OCI-M2 (cell line): ENCODE data around the gene FERMT1.
A peak's percentile ranks its signal among the peaks of the same experiment; 100 is the strongest.
"Not testable (repeated sequence)": the region's sequence is repeated elsewhere in the genome, so short reads cannot be mapped to it uniquely, and the experiment has no call there.

Source experiments
- DNase-seq: peaks from one replicate; lab custom pipeline; 2025; ENCODE audit not compliant: unreplicated experiment; lab: John Stamatoyannopoulos, UW

The FERMT1 gene

GRCh38 chr20:6116758-6117157 is 6.1 kb downstream of the FERMT1 start:
- no peak for DNase-seq

DNA sequence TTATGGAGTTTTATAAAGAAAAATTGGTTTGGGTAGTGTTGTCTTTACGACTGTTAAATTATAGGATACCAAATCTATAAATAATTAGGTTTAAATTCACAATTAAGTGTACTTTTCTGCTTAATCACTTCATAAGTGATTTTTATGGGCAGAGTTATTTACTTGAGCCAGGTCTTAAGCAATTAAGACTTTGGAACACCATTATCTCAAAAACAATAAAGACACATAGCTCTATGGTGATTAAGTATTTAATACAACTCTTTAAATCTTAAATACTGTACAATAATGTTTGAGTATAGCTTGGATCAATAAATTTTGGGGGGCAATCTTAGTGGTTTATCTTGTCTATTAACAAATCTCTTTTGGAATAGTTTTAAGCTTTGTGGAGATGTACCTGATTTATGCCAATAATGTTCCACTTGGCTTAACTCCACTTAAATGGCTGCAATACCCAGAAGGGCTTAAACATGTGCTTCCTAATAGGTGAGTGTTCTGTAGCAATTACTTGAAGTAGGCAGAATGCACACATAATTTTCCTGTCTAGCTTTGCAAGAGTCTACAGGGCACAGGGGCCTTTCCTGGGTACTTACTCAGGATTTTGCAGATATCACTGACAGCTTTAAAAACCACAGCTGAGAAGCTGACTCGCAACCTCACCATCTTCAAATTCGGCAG is 7.5 kb downstream of the FERMT1 start:
- no peak for DNase-seq

GRCh38 chr20:6114696-6115095 is 8.1 kb downstream of the FERMT1 start:
- no peak for DNase-seq

- DNase-seq = no peak
These were observed 8.9 kb downstream of the FERMT1 start for GRCh38 chr20:6113951-6114350.

DNA sequence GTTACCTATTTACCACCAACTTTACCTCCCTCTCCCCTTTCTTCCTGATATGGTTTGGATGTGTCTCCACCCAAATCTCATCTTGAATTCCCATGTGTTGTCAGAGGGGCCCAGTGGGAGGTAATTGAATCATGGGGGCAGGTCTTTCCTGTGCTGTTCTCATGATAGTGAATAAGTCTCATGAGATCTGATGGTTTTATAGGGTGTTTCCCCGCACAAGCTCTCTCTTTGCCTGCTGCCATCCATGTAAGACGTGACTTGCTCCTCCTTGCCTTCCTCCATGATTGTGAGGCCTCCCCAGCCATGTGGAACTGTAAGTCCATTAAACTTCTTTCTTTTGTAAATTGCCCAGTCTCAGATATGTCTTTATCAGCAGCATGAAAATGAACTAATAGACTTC is 9.9 kb downstream of the FERMT1 start:
- not testable (repeated sequence) for DNase-seq

DNA sequence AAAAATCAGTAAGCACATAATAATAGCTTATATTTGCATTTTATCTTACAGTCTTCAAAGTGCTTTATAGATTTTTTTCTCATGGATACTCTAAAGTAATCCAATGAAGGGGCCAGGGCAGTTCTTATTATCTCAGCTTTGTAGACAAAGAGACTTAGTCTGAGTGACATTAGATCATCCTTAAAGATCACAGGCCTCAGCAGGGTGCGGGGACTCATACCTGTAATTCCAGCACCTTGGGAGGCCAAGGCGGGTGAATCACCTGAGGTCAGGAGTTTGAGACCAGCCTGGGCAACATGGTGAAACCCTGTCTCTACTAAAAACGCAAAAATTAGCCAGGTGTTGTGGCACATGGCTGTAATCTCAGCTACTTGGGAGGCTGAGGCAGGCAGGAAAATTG is 14.5 kb downstream of the FERMT1 start:
- DNase-seq = no peak

- no peak for DNase-seq
These were observed 18.2 kb downstream of the FERMT1 start for GRCh38 chr20:6104493-6105188.

GRCh38 chr20:6103301-6103700 is 19.5 kb downstream of the FERMT1 start:
- DNase-seq = no peak

GRCh38 chr20:6101346-6101745 is 21.5 kb downstream of the FERMT1 start:
- no peak for DNase-seq

DNA sequence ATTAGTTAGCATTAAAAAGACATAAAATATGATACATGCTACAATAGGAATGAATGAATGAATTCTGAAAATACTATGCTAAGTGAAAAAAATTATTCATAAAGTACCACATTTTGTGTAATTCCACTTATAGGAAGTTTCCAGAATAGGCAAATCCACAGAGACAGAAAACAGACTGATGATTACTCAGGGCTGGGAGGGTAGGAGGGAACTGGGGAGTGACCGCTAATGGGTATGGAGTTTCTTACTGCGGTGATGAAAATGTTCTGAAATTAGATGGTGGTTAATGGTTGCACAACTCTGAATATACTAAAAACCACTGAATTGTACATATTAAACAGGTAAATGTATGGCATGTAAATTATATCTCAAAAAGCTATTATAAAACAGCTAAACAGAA is 22.6 kb downstream of the FERMT1 start:
- DNase-seq = no peak

- no peak for DNase-seq
These were observed 23.0 kb downstream of the FERMT1 start for GRCh38 chr20:6099819-6100218.

- DNase-seq = no peak
These were observed 27.4 kb downstream of the FERMT1 start for GRCh38 chr20:6095409-6095808.

- no peak for DNase-seq
These were observed 28.3 kb downstream of the FERMT1 start for GRCh38 chr20:6094565-6094964.

- DNase-seq = no peak
These were observed 28.8 kb downstream of the FERMT1 start for GRCh38 chr20:6094063-6094462.

DNA sequence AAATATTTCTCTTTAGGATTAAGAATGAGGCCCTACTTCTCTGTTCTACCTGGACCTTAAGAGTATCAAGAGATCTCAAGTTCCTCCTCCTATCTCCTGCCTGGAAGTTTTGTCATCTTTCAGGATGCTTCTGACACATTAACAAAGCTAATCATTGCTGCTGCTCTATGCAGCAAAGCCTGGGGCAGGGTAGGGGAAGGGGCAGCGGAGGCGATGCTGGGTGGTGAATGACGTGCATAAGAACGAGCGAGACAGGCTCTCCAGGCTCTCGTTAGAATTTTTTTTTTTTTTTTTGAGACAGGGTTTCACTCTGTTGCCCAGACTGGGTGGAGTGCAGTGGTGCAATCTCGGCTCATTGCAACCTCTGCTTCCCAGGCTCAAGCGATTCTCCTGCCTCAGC is 31.2 kb downstream of the FERMT1 start:
- no peak for DNase-seq

DNA sequence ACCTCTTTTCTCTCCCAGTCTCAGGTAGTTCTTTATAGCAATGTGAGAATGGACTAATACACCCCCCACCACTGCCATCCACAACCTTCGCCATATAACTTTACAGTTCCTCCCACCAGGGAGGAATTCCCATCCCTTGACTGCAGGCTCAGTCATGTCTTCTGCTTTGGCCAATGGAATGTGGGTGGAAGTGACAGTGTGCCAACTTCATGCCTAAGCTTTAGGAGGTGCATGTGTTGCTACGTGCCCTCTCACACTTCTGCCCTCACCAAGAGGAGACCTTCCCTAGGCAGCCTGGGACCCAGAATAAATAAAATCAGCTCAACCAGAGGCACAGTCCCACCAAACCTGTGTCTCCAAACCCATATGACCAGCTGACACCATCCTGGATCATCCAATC is 36.0 kb downstream of the FERMT1 start:
- no peak for DNase-seq

DNA sequence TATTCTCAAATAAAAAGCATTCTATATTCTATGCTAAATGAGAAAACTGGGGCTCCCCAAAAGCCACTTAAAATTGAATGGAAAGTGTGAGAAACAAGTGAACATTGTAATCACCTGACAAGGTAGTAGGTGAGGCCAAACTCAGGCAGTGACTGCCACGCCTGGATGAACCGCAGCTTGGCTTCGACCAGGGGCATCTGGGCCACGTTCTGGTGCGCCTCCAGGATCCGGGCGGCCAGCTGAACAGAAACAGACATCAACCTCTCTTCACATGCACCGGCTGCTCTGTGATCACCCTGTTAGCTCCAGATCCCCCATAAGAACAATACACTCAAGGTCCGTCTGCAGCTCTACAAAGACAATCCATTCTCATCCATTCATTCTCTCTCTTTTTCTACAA is 38.9 kb downstream of the FERMT1 start:
- DNase-seq = no peak

DNA sequence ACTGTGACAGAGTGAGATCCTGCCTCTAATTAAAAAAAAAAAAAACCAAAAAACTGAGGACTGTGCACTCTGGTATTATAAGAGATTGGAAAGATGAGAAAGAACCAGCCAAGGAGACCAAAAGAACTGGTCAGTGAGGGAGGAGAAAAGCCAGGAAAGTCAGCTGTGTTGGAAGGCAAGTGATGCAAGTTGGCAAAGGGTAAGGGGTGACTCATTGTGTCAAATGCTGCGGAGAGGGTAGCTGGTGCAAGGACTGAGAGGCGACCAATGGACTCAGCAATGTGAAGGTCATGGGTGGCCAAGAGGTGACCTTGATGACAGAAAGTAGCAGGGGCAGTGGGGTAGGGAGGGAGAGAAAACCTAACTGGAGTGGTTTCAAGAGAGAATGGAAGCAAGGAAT is 41.6 kb downstream of the FERMT1 start:
- no peak for DNase-seq

- no peak for DNase-seq
These were observed 43.8 kb downstream of the FERMT1 start for GRCh38 chr20:6079016-6079415.

DNA sequence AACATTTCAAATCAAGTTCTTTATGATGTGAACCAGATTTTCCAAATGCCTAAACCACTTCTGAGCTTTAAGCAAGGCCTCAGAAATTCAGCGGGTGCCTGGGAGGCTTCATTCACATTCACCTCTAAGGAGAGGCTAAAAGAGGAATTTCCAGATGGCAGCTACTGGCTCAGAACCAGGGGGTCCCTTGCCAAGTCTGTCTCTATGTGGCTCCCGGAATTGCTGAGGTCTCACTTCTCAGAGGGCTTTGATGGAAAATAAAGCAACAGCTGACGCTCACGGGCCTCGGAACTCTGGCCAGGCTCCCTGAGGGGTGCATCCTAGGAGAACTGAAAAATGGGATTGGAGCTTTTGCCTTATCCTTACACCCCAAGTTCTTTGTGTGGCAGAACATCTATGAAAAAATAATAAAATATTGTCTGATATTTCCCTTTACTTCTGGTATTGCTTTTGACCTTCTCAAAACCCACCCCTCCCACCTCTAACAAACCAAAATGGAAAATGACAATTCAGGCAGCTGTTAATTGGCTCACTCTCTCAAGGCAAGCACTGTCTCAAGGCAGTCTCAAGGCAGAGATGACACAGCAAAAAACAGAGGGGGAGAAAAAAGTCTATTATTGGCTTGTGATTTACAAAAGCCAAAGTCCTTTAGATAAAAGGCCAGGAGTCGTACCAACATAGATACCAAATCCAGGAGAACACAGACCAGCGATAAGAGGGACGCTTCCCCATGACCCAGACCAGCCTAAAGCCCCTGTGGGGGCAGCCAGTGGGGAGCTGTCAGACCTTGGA is 47.2 kb downstream of the FERMT1 start:
- no peak for DNase-seq

GRCh38 chr20:6074784-6075183 is 48.0 kb downstream of the FERMT1 start:
- no peak for DNase-seq

DNA sequence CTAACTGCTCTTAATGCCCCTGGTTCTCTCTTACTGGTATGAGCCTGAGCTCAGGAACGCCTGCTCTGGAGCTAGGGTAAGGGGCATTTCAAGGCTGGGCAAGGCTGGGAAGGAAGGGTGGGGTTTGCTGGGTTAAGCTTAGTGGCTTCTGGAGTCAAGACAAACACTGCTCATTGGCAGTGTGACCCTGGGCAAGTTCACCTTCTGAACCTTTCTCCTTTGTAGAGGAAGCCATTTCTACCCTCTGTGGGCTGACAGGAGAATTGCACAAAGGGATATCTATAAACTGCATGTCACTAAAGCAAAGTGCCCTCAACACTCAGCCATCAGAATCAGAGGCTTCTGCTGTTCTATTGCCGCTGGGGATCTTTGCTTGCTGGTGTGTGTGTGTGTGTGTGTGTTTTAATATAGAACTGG is 48.7 kb downstream of the FERMT1 start:
- peak; percentile 24 for DNase-seq
